HG03280 (cell line): ENCODE measurements around the gene RPL3.
"Not testable (repeated sequence)": the region's sequence is repeated elsewhere in the genome, so short reads cannot be mapped to it uniquely, and the experiment has no call there.

Experiments used
- ATAC-seq: cut with Tn5 transposase; IDR thresholded peaks from one replicate; pipeline ENCODE4 v1.9.1; 2021; ENCODE audit warnings: mild to moderate bottlenecking, moderate library complexity; ENCODE audit not compliant: unreplicated experiment

The RPL3 gene

DNA sequence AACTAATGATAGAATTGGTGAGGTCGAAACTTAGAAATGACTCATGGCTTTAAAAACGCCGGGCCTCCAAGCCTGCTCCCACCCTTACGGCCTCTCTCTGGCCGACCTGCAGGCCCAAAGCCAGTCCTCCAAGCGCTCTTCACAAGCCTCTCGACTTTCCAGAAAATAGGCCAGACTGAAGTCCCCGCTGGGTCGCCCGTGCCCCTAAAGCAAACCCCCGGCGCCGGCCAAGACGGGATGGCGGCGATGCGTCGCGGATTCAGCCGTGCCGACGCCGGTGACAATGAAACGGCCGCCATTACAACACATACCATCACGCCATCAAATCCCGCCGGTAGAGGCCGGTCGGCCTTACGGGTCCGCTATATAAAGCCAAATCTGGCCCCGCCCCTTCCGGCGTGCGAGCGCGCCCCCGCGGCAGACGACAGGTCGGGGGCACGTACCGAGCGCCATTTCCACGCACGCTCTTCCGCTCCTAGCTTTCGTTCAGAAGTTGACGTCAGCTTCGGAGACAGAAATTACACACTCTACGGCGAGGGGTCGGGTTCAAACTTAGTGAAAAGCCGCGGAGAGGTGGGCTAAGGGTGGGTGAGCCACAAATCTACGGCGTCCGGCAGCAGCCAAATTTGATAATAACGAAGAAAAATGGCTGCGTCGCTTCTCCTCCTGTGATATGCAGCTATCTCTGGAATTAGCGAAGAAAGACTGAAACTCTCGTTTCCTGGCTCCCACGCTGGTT lies at the start of gene RPL3:
Gene RPL3, minus strand, starts transcription at position 340 of the 739 bp plus-strand sequence. Its CDS starts 26 bp downstream, at position 314.
- peak; percentile 88 for ATAC-seq

DNA sequence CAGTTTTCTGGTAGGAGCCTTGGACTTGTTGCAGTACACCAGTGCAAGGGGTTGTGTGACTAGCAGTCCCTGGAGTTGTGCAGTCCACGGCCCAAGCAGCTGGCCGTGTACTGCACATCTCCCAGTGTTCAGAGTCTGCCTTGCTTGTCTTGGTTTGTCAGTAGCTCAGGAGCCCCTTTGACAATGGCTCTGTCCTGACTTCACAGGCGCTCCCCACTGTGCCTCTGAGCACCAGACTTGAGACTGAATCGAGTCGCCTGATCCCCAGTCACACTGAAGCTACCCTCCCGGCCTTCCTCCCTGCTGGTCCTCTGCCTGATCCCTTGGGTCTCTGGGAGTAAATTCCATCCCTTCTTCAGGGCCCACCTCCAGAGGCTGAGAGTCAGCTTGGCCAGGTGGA lies 49.8 kb upstream of the RPL3 start:
- no peak for ATAC-seq

DNA sequence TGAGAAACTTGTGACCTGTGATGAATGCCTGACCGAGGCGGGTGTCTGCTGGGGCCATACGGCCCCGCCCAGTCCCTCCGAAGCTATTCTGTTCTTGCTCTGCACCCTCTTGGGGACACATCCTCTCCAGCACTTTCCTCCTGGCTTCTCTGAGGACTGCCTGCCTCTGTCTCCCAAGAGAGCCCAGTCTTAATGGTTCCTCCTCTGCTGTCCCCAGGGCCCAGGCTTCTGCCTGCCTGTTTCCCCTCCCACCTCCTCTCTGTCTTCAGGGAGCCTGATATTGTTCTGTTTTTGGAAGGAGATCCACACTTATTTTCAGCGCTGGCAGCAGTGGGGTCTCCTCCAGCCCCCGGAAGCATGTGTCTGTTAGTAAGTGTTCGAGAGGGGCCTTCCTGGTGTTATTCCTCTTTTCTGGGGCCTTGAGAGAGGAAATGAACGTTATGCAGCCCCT lies 49.1 kb upstream of the RPL3 start:
- no peak for ATAC-seq

DNA sequence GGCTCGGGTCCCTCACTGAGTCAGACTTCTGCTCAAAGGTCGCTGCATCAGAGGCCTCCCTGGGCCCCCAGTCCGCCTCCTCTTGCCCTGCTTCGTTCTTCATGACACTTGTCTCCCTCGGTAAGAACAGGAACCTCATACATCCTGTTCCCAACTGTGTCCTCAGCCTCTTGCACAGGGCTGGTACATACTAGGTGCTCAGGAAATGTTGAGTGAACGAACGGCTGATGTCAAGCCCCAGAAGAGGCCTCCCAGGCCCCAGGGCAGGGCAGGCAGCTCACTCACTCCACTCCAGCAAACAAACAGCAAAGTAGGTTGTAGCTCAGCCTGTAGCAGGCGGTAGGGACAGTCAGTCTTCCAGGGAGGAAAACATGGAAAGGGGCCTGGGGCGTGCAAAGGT lies 47.6 kb upstream of the RPL3 start:
- no peak for ATAC-seq

DNA sequence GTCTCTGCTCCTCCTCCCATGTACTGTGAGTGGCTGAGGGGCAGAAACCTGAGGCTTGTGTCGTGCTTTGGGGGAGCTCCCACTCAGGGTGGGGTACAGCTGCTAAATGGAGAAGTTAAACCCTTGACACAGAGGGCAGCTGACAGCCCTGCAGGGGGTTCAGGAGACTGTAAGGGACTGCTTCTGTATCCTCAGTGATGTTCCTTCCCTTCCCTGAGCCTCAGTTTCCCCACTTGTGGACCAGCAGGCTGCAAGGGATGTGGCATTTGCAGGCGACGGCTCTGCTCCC lies 46.0 kb upstream of the RPL3 start:
- no peak for ATAC-seq

DNA sequence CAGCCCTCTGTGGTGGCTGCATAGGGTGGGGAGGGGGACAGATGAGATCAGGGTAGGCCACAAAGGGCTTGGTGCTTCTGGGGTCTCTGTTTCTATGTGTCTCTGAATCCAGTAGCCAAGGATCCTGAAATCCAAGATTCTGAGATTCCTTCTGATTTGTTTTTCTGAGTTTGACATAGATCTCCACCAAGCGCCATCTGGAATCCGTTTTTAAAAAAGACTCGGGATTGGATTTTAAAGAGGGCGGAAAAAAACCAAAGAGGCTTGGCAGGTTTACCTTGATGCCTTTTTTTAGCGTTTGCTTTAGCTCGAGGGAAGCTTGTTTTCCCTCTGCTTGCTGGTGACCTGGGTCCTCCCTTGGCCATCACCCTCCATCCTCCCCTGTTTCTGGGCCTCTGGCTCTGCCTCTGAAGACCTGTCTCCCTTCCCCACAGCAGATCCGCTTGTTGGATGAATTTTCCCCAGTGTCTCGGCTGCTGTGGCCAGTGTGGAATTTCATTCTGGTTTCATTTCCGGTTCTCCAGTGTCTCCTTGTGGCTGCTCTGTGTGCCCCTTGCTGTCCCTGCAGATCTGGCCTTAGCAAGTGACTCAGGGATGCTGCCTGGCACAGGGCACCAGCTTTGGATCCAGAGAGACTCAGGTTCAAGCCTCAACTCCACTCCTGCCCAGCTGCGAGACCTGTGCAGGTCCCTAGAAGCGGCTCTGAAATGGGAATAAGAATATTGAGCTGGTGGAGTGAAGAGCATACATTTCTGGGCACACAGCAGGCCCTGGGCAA lies 45.5 kb upstream of the RPL3 start:
- ATAC-seq: no peak

DNA sequence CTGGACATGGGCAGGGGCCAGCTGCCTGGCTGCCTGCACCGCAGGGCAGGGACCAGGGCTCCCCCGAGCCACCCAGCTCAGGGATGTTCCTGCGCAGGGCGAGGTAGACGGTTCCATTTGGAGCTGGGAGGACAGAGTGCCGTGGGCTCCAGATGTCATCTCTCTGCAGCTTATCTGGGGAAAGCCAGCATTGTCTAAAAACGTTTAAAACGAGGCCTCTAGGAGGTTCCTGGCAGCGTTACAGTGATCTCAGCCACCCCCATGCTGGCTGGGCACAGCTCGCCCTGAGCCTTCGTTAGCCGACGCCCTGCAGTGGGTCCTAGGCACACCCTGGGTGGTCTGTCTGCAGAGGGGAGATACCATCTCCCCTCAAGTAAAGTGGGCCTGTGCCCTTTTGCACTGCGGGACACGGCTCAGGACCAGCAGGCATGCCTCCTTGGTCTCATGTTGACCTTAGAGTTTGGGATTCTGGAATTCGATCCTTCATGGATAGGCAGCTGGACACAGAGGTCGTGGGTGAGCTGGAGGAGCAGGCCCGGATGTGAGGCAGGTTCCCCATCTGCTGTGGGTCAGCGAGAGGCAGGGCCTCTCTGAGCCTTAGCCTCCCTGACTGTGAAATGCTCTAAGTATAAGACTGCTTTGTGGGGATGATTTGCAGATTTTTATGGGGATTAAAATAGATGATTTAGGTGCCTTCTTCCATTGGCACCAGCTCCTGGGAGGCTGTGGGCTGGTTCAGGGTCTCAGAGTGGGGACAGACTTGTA lies 44.5 kb upstream of the RPL3 start:
- ATAC-seq: no peak

DNA sequence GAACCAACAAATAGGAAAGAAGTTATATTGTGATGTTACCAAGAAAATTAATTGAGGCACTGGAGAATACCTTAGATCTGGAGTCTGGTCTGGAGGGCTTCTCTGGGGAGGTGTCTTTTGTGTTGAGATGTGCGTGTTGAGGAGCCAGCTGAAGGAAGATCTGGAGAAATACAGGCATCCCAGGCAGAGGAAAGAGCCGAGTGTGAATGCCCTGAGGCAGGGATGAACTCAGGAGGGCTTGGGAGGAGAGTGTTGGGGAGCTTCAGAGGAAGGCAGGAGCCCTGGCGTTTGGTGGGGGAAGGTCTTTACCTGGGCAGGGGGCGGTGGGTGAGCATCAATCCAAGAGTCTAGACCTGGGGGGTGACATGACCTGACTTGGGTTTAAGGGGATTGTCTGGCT lies 43.5 kb upstream of the RPL3 start:
- no peak for ATAC-seq

DNA sequence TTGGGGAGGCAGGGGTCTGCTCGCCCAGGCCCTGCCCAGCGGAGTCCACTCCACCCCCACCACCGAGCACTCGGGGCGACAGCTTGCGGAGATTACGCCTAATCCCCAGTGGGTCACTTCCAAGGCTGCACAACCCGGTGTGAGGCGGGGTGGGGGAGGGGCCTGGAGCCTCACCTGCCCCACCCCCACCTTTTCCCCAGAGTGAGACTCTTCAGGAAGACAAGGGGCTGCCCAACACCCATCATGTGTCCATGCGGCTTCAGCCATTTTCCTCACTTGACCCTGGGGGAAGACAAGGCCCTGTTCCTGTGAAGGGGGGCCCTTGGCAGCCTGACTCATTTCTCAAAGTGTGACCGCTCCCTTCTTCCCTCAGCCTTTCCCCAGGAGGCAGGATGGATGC lies 42.8 kb upstream of the RPL3 start:
- no peak for ATAC-seq

DNA sequence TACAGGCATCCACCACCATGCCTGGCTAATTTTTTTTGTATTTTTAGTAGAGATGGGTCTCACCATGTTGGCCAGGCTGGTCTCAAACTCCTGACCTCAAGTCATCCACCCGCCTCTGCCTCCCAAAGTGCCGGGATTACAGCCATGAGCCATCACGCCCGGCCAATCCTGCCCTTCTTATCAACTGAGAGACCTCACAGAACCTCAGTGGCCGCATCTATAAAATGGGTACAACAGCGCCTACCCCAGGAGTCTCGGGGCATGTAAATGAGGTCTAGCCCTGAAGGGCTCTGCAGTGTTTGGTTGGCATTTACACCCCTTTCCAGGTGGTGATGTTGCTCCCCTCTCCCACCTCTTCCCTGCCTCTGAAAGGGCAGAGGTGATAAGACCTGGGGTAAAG lies 42.1 kb upstream of the RPL3 start:
- ATAC-seq: no peak

DNA sequence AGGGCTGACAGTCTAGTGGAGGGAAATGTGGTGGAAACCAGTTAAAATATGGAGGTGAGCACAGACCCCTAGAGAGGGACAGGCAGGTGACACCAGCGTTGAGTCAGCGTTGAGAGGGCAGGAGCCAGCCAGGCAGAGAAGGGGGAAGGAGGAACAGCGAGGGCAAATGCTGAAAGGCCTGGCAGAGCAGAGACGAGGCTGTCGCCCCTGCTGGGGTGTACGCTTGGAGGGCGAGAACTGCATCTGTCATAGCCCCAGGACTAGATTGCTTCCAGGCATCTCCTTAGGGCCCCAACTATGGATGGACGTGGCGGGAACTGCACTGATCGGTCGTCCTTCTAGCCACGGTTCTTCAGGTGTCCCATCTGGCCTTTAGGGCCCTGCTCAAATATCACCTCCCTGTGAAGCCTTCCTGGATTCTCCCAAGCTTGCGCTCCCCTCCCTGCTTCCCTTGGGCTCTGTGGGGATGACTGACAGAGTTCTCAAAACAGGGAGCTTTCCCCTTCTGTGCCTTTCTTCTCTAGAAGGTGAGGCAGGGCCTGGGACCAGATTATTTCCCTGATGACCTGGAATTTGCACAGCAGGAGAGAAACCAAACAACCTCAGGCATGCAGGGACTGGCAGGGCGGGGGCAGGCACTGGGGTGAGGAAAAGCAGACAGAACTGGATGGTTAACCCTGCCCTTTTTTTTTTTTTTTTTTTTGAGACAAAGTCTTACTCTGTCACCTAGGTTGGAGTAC lies 41.4 kb upstream of the RPL3 start:
- no peak for ATAC-seq

DNA sequence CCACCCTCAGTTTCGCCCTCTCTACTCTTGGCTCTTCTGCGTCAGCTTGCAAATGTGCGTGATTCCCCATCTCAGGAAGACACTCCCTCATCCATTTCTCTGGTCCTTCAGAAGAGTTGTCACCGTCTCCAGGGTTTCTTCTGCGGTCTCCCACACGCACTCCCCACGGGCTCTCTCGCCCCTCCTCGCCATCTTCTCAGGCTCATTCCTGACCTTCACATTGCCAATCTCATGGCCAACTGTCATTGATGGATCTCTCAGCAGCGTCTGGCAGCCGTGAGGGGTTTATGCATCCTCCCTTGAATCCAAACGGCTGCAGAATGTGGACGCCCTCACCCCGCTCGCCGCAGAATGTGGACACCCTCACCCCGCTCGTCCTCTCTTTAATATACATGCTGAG lies 40.8 kb upstream of the RPL3 start:
- ATAC-seq: no peak

DNA sequence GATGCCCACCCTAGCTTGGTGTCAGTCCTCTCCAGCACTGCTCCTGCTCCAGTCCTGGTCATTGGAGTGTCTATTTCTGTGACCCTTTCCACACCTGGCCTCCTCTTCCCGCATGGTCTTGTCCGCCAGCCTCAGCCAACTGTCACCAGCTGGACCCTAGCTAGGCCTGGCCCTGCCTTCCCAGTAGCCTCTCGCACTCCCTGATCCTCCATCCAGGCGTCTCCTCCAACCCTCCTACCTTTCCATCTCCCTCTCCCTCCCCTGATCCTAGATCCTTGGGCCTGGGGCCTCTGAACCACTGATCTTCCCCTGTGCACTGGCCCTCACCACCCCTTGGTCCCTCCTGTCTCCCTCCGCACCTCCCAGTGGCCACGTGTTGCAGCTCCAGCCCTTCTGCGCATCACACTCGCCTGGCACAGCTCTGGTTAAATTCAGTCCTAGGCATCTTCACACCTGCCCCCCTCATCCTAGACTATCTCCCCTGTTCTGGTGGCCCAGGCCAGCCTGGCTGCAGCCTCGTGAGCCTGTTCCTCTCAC lies 40.3 kb upstream of the RPL3 start:
- no peak for ATAC-seq

DNA sequence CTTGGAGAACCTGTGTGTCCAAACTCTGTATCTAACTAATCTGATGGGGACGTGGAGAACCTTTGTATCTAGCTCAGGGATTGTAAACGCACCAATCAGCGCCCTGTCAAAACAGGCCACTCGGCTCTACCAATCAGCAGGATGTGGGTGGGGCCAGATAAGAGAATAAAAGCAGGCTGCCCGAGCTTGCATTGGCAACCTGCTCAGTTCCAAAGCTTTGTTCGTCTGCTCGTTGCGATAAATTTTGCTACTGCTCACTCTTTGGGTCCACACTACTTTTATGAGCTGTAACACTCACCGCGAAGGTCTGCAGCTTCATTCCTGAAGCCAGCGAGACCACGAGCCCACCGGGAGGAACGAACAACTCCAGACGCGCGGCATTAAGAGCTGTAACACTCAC lies 38.8 kb upstream of the RPL3 start:
- not testable (repeated sequence) for ATAC-seq

DNA sequence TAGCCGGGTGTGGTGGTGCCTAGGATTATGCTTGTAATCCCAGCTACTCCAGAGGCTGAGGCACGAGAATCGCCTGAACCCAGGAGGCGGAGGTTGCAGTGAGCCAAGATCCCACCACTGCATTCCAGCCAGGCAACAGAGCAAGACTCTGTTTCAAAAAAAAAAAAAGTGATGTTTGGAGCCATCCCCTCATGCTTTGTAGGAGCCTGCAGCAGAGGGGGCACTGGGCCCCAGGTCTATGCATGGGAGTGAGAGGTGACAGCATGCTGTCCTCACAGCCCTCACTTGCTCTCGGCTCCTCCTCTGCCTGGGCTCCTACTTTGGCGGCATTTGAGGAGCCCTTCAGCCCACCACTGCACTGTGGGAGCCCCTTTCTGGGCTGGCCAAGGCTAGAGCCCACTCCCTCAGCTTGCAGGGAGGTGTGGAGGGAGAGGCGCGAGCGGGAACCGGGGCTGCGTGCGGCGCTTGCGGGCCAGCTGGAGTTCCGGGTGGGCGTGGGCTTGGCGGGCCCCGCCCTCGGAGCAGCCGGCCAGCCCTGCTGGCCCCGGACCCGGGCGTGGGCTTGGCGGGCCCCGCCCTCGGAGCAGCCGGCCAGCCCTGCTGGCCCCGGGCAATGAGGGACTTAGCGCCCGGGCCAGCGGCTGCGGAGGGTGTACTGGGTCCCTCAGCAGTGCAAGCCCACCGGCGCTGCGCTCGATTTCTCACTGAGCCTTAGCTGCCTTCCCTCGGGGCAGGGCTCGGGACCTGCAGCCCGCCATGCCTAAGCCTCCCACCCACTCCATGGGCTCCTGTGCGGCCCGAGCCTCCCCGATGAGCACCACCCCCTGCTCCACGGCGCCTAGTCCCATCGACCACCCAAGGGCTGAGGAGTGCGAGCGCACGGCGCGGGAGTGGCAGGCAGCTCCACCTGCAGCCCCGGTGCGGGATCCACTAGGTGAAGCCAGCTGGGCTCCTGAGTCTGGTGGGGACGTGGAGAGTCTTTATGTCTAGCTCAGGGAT lies 38.0 kb upstream of the RPL3 start:
- not testable (repeated sequence) for ATAC-seq

DNA sequence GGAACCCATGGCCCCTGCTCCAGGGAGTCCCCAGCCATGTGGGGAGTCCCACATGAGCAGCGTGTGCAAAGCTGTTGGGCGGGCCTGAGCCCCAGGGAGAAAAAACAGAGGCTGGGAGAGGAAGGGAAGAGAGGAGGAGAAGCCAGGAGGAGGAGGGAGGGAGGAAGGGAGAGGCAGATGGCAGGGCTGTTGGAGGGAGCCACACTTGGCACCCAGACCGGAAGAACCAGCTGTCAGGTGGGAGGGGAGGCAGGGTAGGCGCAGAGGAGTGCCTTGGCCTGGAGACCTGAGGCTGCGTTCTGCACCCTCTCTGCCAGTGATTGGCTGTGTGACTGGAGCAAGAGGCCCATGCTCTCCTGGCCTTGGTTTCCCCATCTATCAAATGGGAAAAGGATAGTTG lies 37.0 kb upstream of the RPL3 start:
- no peak for ATAC-seq

DNA sequence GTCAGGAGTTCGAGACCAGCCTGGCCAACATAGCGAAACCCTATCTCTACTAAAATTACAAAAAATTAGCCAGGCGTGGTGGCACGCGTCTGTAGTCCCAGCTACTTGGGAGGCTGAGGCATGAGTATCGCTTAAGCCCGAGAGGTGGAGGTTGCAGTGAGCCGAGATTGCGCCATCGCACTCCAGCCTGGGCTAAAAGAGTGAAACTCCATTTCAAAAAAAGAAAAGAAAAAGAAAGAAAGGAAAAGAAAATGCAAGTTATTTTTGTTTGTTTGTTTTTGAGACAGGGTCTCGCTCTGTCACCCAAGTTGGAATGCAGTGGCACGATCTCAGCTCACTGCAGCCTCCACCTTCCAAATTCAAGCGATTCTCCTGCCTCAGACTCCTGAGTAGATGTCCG lies 36.4 kb upstream of the RPL3 start:
- ATAC-seq: not testable (repeated sequence)

DNA sequence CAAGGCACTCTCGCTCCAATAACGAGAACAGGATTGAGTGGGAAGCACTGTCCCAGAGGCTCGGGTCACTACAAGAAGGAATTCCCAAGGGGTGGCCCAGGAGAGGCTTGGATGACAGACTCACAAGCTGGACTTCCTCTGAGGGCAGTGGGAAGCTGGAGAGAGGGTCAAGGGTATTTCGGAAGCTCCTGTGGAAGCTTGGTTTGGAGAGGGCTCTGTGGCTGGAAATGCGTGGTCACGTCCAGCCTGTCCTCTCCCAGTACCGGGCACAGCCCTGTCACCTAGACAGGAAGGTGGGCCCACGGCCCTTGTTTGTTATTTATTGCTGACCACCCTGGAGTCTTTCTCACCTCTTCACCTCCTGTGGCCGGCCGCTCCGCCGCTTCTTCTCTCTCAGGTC lies 35.7 kb upstream of the RPL3 start:
- no peak for ATAC-seq

DNA sequence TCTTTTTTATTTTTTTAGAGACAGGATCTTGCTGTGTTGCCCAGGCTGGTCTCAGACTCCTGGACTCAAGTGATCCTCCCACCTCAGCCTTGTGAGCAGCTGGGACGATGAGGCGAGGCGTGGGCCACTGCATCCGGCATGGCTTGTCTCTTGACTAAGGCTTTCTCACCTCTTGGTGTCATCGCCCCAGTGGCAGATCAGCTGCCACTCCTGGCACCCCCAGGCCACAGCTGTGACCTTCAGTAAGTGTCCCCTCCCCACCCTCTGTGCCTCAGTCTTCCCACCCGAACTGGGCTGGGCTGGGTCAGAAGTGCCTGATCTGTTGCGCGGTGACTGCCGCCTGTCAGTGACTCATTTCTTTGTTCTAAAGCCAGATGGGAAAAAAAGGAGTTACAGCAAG lies 33.9 kb upstream of the RPL3 start:
- no peak for ATAC-seq
